HepG2 (cell line): Measurements from ENCODE around the gene CKMT2. TPM values are rescaled to one million over a fixed set of nuclear protein-coding genes. Genes with fewer than 3 reads are reported as not detected.
"Not testable (repeated sequence)": the region's sequence is repeated elsewhere in the genome, so short reads cannot be mapped to it uniquely, and the experiment has no call there.

Experiments used
- ATAC-seq: fragments of 200-7000 bp; cut with Tn5 transposase; 3 replicates; pipeline ENCODE4 v1.9.1; 2020; ENCODE audit warnings: mild to moderate bottlenecking, moderate library complexity
- BruUV-seq: library from RNA; stranded (reverse); fragments of 400-500 nt; replicated peaks from 2 replicates; lab custom pipeline; 2021; lab: Mats Ljungman, UMichigan
- CTCF ChIA-PET: fragments of 300-600 bp; formaldehyde crosslinking; extraction: SDS; loops from one replicate; lab custom pipeline; 2021; ENCODE audit warnings: low total read pairs, inconsistent platforms, low intra/inter-chr PET ratio; lab: Yijun Ruan, JAX
- POLR2A ChIA-PET: fragments of 350-600 bp; sonication (Branson Sonifier 250); formaldehyde crosslinking; loops from one replicate; lab custom pipeline; 2020; ENCODE audit warnings: antibody characterized with exemption, inconsistent platforms; lab: Yijun Ruan, JAX
- DNase-seq: peaks from one replicate; pipeline ENCODE4 v3.0.0-alpha.2; 2015; ENCODE audit warnings: low spot score
- FAIRE-seq: peaks from 3 replicates; lab custom pipeline; 2011; peaks lifted over from hg19 to GRCh38; lab: Jason Lieb, UNC
- H2AFZ ChIP-seq: one replicate; pipeline ENCODE4 v1.6.1; 2011; ENCODE audit warnings: low read length, inconsistent platforms
- H3K27ac ChIP-seq: fragments of 300-600 bp; 3 replicates; pipeline ENCODE4 v1.8.0; 2011; ENCODE audit warnings: mixed run types, mild to moderate bottlenecking, mixed read lengths, low read length, inconsistent platforms; ENCODE audit not compliant: insufficient read depth; ENCODE audit errors: extremely low read length
- H3K27me3 ChIP-seq, 2 experiments: fragments of 200-600 bp in 1 of 2; 2 replicates in 1 of 2; 3 replicates in 1 of 2; pipeline versions ENCODE4 v1.6.0 to v1.8.0; 2011; ENCODE audit warnings: low read length in 2 of 2, mild to moderate bottlenecking in 2 of 2, moderate library complexity in 2 of 2, inconsistent platforms in 1 of 2; ENCODE audit not compliant: insufficient read depth in 2 of 2, control insufficient read depth in 1 of 2
- H3K36me3 ChIP-seq, 2 experiments: fragments of 200-600 bp in 1 of 2; replicated peaks in 1 of 2; 2 replicates in 1 of 2; 3 replicates in 1 of 2; pipeline versions ENCODE4 v1.5.1 to v1.8.0; 2011; ENCODE audit warnings: low read length in 2 of 2, inconsistent platforms in 1 of 2; ENCODE audit not compliant: insufficient read depth in 2 of 2, control insufficient read depth in 1 of 2
- H3K4me1 ChIP-seq: 2 replicates; pipeline ENCODE4 v1.5.1; 2012; ENCODE audit warnings: low read length, inconsistent platforms; ENCODE audit not compliant: insufficient read depth
- H3K4me2 ChIP-seq: 2 replicates; pipeline ENCODE4 v1.6.0; 2011; ENCODE audit warnings: low read depth, low read length, inconsistent platforms
- H3K4me3 ChIP-seq, 3 experiments: fragments of 200-600 bp in 1 of 3; sonication (generic), shearing (Covaris generic) in 1 of 3; replicated peaks in 1 of 3; 2 replicates each; pipeline ENCODE4 v1.5.1; 2011 to 2016; ENCODE audit warnings: low read length in 3 of 3, inconsistent platforms in 2 of 3, low read depth in 2 of 3, mild to moderate bottlenecking in 2 of 3, control low read depth in 1 of 3, mixed read lengths in 1 of 3; ENCODE audit not compliant: insufficient read depth in 1 of 3
- H3K79me2 ChIP-seq: one replicate; pipeline ENCODE4 v1.6.1; 2011; ENCODE audit warnings: low read length, inconsistent platforms; ENCODE audit not compliant: insufficient read depth
- H3K9ac ChIP-seq: 2 replicates; pipeline ENCODE4 v1.6.0; 2011; ENCODE audit warnings: mild to moderate bottlenecking, low read depth, low read length, inconsistent platforms; ENCODE audit not compliant: insufficient read depth
- H3K9me3 ChIP-seq: 2 replicates; pipeline ENCODE4 v1.5.1; 2012; ENCODE audit warnings: mild to moderate bottlenecking, low read length
- H4K20me1 ChIP-seq: 2 replicates; pipeline ENCODE4 v1.6.0; 2011; ENCODE audit warnings: inconsistent platforms, mild to moderate bottlenecking, low read length, moderate library complexity; ENCODE audit not compliant: insufficient read depth
- AHR ChIP-seq: IDR thresholded peaks from 2 replicates; pipeline ENCODE4 v1.6.1; 2018; ENCODE audit warnings: missing genetic modification reagents, missing compliant biosample characterization
- HOXA3 ChIP-seq: sonication (generic); formaldehyde crosslinking; IDR thresholded peaks from 2 replicates; pipeline ENCODE4 v1.5.0; 2020; ENCODE audit warnings: missing genetic modification reagents
- JUND ChIP-seq: sonication (generic); formaldehyde crosslinking; IDR thresholded peaks from 2 replicates; pipeline ENCODE4 v1.8.0; 2022; ENCODE audit warnings: mild to moderate bottlenecking, missing genetic modification reagents
- POGZ ChIP-seq: sonication (generic); formaldehyde crosslinking; IDR thresholded peaks from 2 replicates; pipeline ENCODE4 v1.4.0; 2020; ENCODE audit warnings: mild to moderate bottlenecking, missing genetic modification reagents
- ZFP1 ChIP-seq: IDR thresholded peaks from 2 replicates; pipeline ENCODE4 v1.6.1; 2016
- ZFP36 ChIP-seq: fragments of 150-350 bp; IDR thresholded peaks from 2 replicates; pipeline ENCODE4 v1.6.1; 2018; ENCODE audit warnings: borderline replicate concordance, low read length, low read depth; ENCODE audit not compliant: partially characterized antibody
- ZFP62 ChIP-seq: sonication (generic); formaldehyde crosslinking; IDR thresholded peaks from 2 replicates; pipeline ENCODE4 v1.4.0; 2020; ENCODE audit warnings: missing genetic modification reagents
- ZFP90 ChIP-seq: sonication (generic); formaldehyde crosslinking; IDR thresholded peaks from 2 replicates; pipeline ENCODE4 v1.8.0; 2022; ENCODE audit warnings: missing genetic modification reagents, mild to moderate bottlenecking, inconsistent platforms, borderline replicate concordance
- ZMYM4 ChIP-seq: sonication (generic); formaldehyde crosslinking; IDR thresholded peaks from 2 replicates; pipeline ENCODE4 v1.8.1; 2023; ENCODE audit warnings: mild to moderate bottlenecking, missing genetic modification reagents
- ZNF263 ChIP-seq: sonication (generic); formaldehyde crosslinking; IDR thresholded peaks from 2 replicates; pipeline ENCODE4 v1.4.0; 2020; ENCODE audit warnings: missing genetic modification reagents
- WGBS: methylation state at CpG from one replicate; pipeline ENCODE4 v1.1.6; 2017; ENCODE audit warnings: low lambda C conversion rate; 5-methylcytosine and 5-hydroxymethylcytosine counted together
- in situ Hi-C: cut with HindIII; loops from 2 replicates; pipeline ENCODE4 v1.10.0; 2017; ENCODE audit warnings: low pct_unique_long_range_greater_than_20kb; ENCODE audit not compliant: extremely low pct_ligation_motif_present
- intact Hi-C: fragments of 100-400 bp; cut with micrococcal nuclease; formaldehyde crosslinking; loops from one replicate; pipeline ENCODE4 v1.10.0; 2022; ENCODE audit not compliant: unreplicated experiment
- polyA plus RNA-seq, 8 experiments: library from polyadenylated mRNA; depleted of rRNA in 3 of 8; stranded (reverse) in 7 of 8; unstranded in 1 of 8; fragments of >200 nt; fragmentation: Illumina TruSeq in 4 of 8; extraction: Trizol in 4 of 8; gene quantifications; 2 replicates each; pipeline versions ENCODE4 v1.2.1 to v1.2.3, GENCODE V29; 2011 to 2016; ENCODE audit warnings: low read depth in 4 of 8, missing spikeins in 1 of 8, mixed read lengths in 1 of 8; ENCODE audit not compliant: insufficient read depth in 1 of 8
- total RNA-seq, 5 experiments: library from RNA; depleted of rRNA; stranded (reverse); fragments of >200 nt; fragmentation: Illumina TruSeq; extraction: Trizol; gene quantifications; 2 replicates each; pipeline ENCODE4 v1.2.3, GENCODE V29; 2016; ENCODE audit warnings: low read depth in 1 of 5
- TF ChIP-seq, protein P1 (sequence below): sonication (generic); formaldehyde crosslinking; conservative IDR thresholded peaks from 2 replicates; pipeline ENCODE4 v1.8.0; 2022; ENCODE audit warnings: mild to moderate bottlenecking, moderate library complexity, missing genetic modification reagents
- TF ChIP-seq, protein P2 (sequence below): sonication (generic); formaldehyde crosslinking; IDR thresholded peaks from 2 replicates; pipeline ENCODE4 v1.8.1; 2023; ENCODE audit warnings: missing genetic modification reagents, mild to moderate bottlenecking, borderline replicate concordance
- TF ChIP-seq, protein P3 (sequence below): IDR thresholded peaks from 2 replicates; pipeline ENCODE4 v1.6.1; 2016; ENCODE audit warnings: control low read depth

The CKMT2 gene
- total and polyA plus RNA-seq, 2 of the 13 experiments (the other 11 are each of a cell fraction or from before 2014, with no cell fraction given) = 1.2 to 8.8 TPM

DNA sequence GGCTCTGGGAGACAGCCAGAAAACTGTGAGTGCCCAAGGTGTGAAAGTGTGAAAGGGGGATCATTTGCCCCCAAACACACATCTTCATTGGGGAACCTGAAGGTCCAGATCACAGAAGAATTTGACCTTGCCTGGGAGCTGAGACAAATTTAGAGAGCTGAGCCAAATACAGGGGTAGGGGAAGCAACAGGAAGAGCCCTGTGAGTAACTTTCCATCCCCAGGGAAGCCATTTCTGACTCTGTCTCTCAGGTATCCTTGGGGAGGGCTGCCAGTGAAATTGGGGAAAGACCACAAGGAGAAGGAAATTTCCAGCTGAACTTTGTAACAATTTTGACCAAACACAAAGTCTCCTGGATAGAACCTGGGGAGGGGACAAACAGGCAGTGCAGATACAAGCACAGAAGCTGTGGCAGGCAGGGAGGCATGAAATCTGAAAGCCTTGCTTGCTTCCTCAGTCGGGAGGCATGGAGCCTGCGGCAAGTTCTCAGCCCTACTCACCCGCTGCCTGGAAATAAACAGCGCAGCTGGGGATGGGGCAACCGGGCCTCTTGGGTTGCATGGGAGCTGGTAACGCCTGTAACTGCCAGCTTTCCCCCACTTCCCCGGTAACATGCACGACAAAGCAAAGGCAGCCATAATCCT, 36.8 kb downstream of the CKMT2 start (continued):
- peak; percentile 19; the same call in 1 of the 2 replicates for TF ChIP-seq ZMYM4
- TF ChIP-seq ZFP90 (CRISPR knock-in tag) = 0 out of 2 replicates have a peak, but pooled peaks have one; percentile 32
- TF ChIP-seq HOXA3 = 0 out of 2 replicates have a peak, but pooled peaks have one; percentile 10
- TF ChIP-seq, all 625 proteins: peak for 4

DNA sequence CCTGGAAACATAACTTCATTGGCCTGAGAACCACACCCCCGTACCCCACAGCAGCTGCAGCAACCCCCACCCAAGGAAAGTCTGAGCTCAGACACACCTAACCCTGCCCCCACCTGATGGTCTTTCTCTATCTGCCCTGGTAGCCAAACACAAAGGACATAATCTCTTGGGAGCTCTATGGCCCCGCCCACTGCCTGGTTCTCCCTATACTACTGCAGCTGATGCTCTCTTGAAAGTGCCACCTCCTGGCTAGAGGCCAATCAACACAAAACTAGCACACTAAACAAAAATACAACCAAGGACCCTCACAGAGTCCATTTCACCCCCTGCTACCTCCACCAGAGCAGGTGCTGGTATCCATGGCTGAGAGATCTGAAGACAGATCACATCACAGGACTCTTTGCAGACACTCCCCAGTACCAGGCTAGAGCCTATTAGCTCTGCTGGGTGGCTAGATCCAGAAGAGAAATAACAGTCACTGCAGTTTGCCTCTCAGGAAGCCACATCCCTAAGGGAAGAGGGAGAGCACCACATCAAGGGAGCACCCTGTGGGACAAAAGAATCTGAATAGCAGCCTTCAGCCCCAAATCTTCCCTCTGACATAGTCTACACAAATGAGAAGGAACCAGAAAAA, 37.4 kb downstream of the CKMT2 start:
- H3K9ac ChIP-seq, H3K9me3 ChIP-seq, H3K27me3 ChIP-seq, FAIRE-seq, intact Hi-C loops, H3K36me3 ChIP-seq, CTCF ChIA-PET, H4K20me1 ChIP-seq, H2AFZ ChIP-seq, in situ Hi-C loops, H3K4me3 ChIP-seq, H3K4me2 ChIP-seq: not testable (repeated sequence)
- 92% methylated on average over 2 of the region's 2 CpGs for WGBS
- peaks cover 10% of the 10 kb centered on the region for H3K79me2 ChIP-seq
- peak; percentile 5 for DNase-seq
- H3K4me1 ChIP-seq = peaks cover 29% of the 10 kb centered on the region
- POLR2A ChIA-PET = interaction anchor here (0.6 kb wide), 1 partner anchor 863 kb away, joined by 3 read pairs; no protein-coding TSS in a partner anchor
- TF ChIP-seq ZNF263 (peak; percentile 86), POGZ (CRISPR knock-in tag) (0 out of 2 replicates have a peak, but pooled peaks have one; percentile 6)
- TF ChIP-seq, all 625 proteins: peak for 2; not testable (repeated sequence) for 623
- H3K27ac ChIP-seq = peak overlapping the region; percentile 47
- not testable (repeated sequence) for BruUV-seq
- peak; percentile 65 for ATAC-seq

DNA sequence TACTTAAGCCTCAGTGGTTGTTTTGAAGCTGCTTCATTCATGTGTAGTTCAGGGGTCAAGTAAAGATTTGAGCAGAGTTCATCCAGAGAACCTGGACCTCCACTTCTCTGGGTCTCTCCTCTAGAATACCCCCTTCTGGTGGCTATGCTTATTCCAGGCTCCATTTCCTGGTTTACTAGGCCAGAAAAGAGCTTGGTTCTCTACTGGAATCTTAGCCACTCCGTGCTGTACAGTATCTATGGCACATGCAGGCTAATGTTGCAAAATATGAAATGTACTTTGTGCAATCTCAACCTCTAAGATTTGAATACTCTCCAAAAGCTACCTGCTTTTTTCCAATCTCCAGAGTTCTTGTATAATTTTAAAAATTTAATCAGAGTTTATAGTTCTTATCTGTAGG, 50.9 kb downstream of the CKMT2 start:
- in situ Hi-C loops = no loop called here
- CTCF ChIA-PET = no interaction called here
- ATAC-seq = peak; percentile 68
- TF ChIP-seq JUND (CRISPR knock-in tag) (no peak), ZFP1 (CRISPR knock-in tag) (no peak), ZFP36 (no peak), ZFP62 (CRISPR knock-in tag) (no peak), AHR (no peak), POGZ (CRISPR knock-in tag) (no peak)
- TF ChIP-seq, protein P1, sequence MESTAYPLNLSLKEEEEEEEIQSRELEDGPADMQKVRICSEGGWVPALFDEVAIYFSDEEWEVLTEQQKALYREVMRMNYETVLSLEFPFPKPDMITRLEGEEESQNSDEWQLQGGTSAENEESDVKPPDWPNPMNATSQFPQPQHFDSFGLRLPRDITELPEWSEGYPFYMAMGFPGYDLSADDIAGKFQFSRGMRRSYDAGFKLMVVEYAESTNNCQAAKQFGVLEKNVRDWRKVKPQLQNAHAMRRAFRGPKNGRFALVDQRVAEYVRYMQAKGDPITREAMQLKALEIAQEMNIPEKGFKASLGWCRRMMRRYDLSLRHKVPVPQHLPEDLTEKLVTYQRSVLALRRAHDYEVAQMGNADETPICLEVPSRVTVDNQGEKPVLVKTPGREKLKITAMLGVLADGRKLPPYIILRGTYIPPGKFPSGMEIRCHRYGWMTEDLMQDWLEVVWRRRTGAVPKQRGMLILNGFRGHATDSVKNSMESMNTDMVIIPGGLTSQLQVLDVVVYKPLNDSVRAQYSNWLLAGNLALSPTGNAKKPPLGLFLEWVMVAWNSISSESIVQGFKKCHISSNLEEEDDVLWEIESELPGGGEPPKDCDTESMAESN (CRISPR knock-in tag) = no peak
- TF ChIP-seq, protein P2, sequence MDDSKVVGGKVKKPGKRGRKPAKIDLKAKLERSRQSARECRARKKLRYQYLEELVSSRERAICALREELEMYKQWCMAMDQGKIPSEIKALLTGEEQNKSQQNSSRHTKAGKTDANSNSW (CRISPR knock-in tag) = no peak
- TF ChIP-seq, protein P3, sequence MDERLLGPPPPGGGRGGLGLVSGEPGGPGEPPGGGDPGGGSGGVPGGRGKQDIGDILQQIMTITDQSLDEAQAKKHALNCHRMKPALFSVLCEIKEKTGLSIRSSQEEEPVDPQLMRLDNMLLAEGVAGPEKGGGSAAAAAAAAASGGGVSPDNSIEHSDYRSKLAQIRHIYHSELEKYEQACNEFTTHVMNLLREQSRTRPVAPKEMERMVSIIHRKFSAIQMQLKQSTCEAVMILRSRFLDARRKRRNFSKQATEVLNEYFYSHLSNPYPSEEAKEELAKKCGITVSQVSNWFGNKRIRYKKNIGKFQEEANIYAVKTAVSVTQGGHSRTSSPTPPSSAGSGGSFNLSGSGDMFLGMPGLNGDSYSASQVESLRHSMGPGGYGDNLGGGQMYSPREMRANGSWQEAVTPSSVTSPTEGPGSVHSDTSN (CRISPR knock-in tag) = no peak

More for the DNA sequence above, 50.9 kb downstream of the CKMT2 start:
- no peaks in the 10 kb centered on the region for H3K9me3 ChIP-seq
- H3K27ac ChIP-seq = no peak overlapping the region
- no peaks in the 10 kb centered on the region for H3K36me3 ChIP-seq
- 100% methylated on average over 1 of the region's 1 CpG for WGBS
- H3K9ac ChIP-seq = no peak overlapping the region
- POLR2A ChIA-PET = interaction anchor here (1.0 kb wide), 1 partner anchor 18 kb away, joined by 3 read pairs; the partner anchor contains the start of gene ZCCHC9
- intact Hi-C loops = no loop called here
- peaks cover 1% of the 10 kb centered on the region for H3K79me2 ChIP-seq
- no peak overlapping the region for H3K4me2 ChIP-seq
- H3K27me3 ChIP-seq = no peaks in the 10 kb centered on the region
- no peak for DNase-seq
- BruUV-seq = no TSS peak
- H3K4me3 ChIP-seq = no peak overlapping the region
- H2AFZ ChIP-seq = no peak overlapping the region
- no peaks in the 10 kb centered on the region for H4K20me1 ChIP-seq
- FAIRE-seq = no peak
- H3K4me1 ChIP-seq = peaks cover 22% of the 10 kb centered on the region
